GM12801 (cell line): ENCODE measurements around the gene GOLGA8S.
"Not testable (repeated sequence)": the region's sequence is repeated elsewhere in the genome, so short reads cannot be mapped to it uniquely, and the experiment has no call there.

Experiments used
- TF ChIP-seq, protein P1 (sequence below): IDR thresholded peaks from one replicate; pipeline ENCODE4 v1.5.1; 2011; ENCODE audit warnings: control low read depth; ENCODE audit not compliant: insufficient read length; ENCODE audit errors: extremely low read depth

Gene GOLGA8S, protein sequence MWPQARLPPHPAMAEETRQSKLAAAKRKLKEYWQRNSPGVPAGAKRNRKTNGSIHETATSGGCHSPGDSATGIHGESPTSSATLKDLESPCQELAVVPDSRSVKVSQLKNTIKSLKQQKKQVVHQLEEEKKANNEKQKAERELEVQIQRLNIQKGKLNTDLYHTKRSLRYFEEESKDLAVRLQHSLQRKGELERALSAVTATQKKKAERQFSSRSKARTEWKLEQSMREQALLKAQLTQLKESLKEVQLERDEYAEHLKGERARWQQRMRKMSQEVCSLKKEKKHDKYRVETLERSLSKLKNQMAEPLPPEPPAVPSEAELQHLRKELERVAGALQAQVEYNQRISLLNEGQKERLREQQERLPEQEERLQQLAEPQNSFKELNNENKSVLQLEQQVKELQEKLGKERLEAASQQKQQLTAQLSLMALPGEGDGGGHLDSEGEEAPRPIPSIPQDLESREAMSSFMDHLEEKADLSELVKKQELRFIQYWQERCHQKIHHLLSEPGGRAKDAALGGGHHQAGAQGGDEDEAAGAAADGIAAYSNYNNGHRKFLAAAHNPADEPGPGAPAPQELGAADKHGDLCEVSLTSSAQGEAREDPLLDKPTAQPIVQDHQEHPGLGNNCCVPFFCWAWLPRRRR

DNA sequence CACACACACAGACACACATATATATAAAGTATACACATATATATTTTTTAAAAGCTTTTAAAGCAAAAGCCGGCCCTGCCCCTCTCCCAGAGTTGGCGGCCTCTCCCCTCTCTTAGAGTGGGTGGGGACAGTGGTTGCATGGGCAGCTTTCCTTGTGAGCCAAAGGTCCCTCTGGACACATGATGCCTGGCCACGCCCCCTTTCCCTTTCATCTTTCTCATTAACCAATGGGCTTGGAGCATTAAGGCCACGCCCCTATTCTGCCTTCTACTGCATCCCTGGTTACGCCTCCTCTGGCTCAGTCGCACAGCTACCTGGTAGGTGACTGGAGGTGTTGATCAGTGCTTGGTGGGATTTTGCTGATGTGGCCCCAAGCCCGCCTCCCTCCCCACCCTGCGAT lies at the start of gene GOLGA8S:
Gene GOLGA8S, plus strand, starts transcription at position 301 of the 400 bp plus-strand sequence. Its CDS starts 62 bp downstream, at position 363.
- TF ChIP-seq, protein P1, sequence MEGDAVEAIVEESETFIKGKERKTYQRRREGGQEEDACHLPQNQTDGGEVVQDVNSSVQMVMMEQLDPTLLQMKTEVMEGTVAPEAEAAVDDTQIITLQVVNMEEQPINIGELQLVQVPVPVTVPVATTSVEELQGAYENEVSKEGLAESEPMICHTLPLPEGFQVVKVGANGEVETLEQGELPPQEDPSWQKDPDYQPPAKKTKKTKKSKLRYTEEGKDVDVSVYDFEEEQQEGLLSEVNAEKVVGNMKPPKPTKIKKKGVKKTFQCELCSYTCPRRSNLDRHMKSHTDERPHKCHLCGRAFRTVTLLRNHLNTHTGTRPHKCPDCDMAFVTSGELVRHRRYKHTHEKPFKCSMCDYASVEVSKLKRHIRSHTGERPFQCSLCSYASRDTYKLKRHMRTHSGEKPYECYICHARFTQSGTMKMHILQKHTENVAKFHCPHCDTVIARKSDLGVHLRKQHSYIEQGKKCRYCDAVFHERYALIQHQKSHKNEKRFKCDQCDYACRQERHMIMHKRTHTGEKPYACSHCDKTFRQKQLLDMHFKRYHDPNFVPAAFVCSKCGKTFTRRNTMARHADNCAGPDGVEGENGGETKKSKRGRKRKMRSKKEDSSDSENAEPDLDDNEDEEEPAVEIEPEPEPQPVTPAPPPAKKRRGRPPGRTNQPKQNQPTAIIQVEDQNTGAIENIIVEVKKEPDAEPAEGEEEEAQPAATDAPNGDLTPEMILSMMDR = not testable (repeated sequence)

DNA sequence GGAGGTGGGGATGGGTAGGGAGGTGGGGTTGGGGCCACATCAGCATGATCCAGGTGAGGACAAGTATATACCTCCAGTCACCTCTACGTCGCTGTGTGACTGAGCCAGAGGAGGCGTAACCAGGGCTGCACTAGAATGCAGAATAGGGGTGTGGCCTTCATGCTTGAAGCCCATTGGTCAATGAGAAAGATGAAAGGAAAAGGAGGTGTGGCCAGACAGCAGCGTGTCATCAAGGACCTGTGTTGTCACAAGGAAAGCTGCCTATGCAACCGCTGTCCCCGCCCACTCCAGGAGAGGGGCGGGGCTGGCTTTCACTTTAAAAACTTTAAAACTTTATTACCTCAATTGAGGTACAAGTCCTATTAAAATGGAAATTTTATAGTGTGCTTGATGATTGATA lies 20.5 kb upstream of the GOLGA8S start, which contains the start of gene GOLGA6L26:
Gene GOLGA6L26, minus strand, starts transcription at position 101 of the 400 bp plus-strand sequence. Its CDS starts 61 bp downstream, at position 40.
- TF ChIP-seq, protein P1 = not testable (repeated sequence)

DNA sequence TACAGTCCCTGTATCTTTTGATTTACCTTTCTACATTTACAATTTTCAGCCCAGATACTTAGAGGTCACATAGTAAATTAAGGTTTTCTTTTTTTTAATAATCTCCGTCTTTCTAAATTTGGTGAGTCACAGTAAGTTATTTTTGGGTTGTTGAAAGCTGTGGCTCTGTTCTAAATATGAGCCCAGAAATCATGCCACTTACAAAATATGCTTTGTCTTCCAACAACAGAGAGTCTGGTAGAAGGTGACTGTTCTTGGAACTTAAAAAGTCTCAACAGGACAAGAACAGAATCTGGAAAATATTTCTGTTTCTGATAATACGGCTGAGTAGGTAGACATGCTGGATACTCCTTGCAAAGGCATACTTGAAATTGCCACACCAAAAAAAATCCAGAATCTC lies 16.0 kb downstream of the GOLGA8S start:
- TF ChIP-seq, protein P1 = no peak

DNA sequence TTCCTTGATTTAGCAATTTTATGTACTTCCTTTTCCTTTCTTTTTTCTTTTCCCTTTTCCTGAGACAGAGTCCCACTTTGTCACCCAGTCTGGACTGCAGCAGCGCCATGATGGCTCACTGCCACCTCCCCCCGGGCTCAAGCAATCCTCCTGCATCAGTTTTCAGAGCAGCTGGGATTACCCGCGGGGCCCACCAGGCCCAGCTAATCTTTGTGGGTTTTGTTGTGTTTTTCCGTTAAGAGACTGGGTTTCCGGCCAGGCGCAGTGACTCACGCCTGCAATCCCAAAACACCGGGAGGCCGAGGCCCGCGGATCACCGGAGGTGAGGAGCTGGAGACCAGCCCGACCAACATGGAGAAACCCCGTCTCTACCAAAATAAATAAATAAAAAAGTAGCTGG lies 17.7 kb downstream of the GOLGA8S start:
- TF ChIP-seq, protein P1 = no peak

DNA sequence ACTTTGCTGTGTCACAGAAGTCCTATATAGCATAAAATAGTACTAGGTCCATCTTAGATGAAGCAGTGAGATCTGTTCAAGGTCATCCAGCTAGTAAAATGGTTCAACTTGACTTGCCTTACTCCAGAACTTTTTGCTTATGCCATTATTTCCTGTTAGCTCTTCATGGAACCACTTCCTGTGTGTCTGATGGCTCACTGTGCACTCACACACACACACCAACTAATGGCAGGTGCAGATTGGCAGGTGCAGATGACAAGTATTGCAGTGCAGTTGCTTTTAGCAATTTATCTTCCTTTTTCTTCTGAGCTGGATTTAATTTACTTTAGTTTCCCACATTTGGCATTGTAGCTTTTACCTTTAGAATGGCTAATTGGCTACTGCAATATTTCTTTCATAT lies 29.8 kb downstream of the GOLGA8S start:
- TF ChIP-seq, protein P1 = no peak

DNA sequence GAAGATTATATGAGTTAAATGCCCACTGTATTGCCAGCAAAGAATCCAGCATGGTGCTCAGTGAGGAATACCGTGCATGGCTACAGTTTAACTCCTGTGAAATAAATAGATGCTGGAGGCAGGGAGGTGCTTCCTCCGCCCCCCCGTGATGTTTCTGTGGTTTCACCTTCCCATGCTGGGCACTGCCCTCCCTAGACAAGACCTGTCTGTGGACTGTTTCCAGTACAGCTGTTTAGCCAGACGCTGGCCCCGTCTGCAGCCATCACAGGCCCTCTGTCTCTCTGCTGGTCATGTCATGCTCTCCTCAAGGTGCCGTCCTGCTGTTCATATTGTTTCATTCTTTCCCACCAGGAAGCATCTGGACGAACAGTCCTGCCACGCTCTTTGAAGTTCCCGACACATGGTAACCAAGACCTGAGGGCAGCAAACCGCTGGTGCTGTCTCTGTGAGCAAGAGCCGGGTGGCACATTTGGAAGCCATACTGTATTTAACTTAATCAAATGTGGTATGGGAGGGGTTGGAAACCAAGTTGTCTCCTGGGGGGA lies 31.4 kb downstream of the GOLGA8S start:
- TF ChIP-seq, protein P1 = no peak

DNA sequence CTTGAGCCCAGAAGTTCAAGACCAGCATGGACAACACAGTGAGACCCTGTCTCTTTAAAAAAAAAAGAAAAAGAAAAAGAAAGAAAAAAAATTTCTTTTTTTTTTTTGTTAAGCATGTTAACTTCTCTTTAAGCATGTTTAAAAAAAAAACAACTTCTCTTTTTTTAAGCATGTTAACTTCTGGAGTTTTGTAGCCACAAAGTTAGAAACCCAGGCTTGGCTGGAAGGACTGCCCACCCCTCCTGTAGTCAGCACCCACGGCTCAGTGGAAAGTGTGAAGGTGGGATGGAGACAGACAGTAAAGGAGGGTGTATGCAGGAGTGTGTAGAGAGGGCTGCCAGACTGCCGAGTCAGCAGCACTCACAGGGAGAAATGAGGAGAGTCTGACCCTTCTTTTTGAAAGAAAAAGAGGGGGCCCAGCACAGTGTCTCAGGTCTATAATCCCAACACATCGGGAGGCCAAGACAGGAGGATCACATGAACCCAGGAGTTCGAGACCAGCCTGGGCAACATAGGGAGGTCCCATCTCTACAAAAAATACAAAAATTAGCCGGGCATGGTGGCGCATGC lies 33.2 kb downstream of the GOLGA8S start:
- TF ChIP-seq, protein P1 = no peak
